GM10248 (cell line): ENCODE results near the gene KCNK3.

Source experiments
- CTCF ChIA-PET: fragments of 300-600 bp; sonication (Branson Sonifier 250); formaldehyde crosslinking; extraction: SDS; loops from one replicate; lab custom pipeline; 2021; ENCODE audit warnings: antibody characterized with exemption; lab: Yijun Ruan, JAX
- POLR2A ChIA-PET: fragments of 350-650 bp; sonication (Branson Sonifier 250); formaldehyde crosslinking; extraction: SDS; loops from one replicate; lab custom pipeline; 2020; ENCODE audit warnings: antibody characterized with exemption; lab: Yijun Ruan, JAX
- DNase-seq: peaks from one replicate; pipeline ENCODE4 v3.0.0; 2012; ENCODE audit errors: extremely low spot score
- CTCF ChIP-seq: IDR thresholded peaks from 2 replicates; pipeline ENCODE4 v1.5.1; 2012; ENCODE audit warnings: mild to moderate bottlenecking, low read depth; ENCODE audit errors: extremely low read depth, missing control alignments, control extremely low read depth

Gene KCNK3

GRCh38 chr2:26649322-26649721 lies 43.2 kb upstream of the KCNK3 start:
- POLR2A ChIA-PET = no interaction called here
- TF ChIP-seq CTCF = no peak
- CTCF ChIA-PET = no interaction called here
- no peak for DNase-seq

- ChIA-PET POLR2A (no interaction called here), CTCF (interaction anchor here (1.1 to 1.2 kb wide), 3 partner anchors 9 to 96 kb away, joined by 3 read pairs; partner anchors contain the start of gene CIB4)
- no peak for TF ChIP-seq CTCF
- DNase-seq = no peak
These were observed 42.4 kb upstream of the KCNK3 start for GRCh38 chr2:26649992-26650712.

GRCh38 chr2:26650713-26651469 lies 41.6 kb upstream of the KCNK3 start:
- no peak for TF ChIP-seq CTCF
- CTCF ChIA-PET = interaction anchor here (0.6 to 1.2 kb wide), 4 partner anchors 10 to 141 kb away, joined by 3 read pairs; partner anchors contain the start of gene CIB4
- no peak for DNase-seq
- POLR2A ChIA-PET = no interaction called here

- ChIA-PET CTCF (interaction anchor here (0.6 to 1.2 kb wide), 4 partner anchors 10 to 142 kb away, joined by 3 read pairs; partner anchors contain the start of gene CIB4), POLR2A (no interaction called here)
- no peak for DNase-seq
- TF ChIP-seq CTCF = no peak
These were observed 41.1 kb upstream of the KCNK3 start for GRCh38 chr2:26651470-26651771.

- ChIA-PET POLR2A (no interaction called here), CTCF (interaction anchor here (1.2 kb wide), 1 partner anchor 94 kb away, joined by 3 read pairs; no protein-coding TSS in a partner anchor)
- no peak for TF ChIP-seq CTCF
- no peak for DNase-seq
These were observed 40.7 kb upstream of the KCNK3 start for GRCh38 chr2:26651799-26652198.

GRCh38 chr2:26652361-26653041 lies 40.0 kb upstream of the KCNK3 start:
- ChIA-PET CTCF (no interaction called here), POLR2A (no interaction called here)
- no peak for DNase-seq

More at GRCh38 chr2:26652361-26653041, 40.0 kb upstream of the KCNK3 start:
- no peak for TF ChIP-seq CTCF
